Ecto neural progenitor cell (in vitro differentiated cells): Measurements from ENCODE around the gene PDK2.

Experiments
- DNase-seq: peaks from one replicate; pipeline ENCODE4 v3.0.0-alpha.2; 2018; ENCODE audit warnings: low spot score

The PDK2 gene

GRCh38 chr17:50094753-50095619, at the start of gene PDK2:
Gene PDK2, plus strand, starts transcription at chr17:50095351. Its CDS starts 85 bp downstream, at chr17:50095436.
- peak; percentile 99 for DNase-seq

GRCh38 chr17:50046179-50046578, 49.0 kb upstream of the PDK2 start:
- DNase-seq = no peak

DNA sequence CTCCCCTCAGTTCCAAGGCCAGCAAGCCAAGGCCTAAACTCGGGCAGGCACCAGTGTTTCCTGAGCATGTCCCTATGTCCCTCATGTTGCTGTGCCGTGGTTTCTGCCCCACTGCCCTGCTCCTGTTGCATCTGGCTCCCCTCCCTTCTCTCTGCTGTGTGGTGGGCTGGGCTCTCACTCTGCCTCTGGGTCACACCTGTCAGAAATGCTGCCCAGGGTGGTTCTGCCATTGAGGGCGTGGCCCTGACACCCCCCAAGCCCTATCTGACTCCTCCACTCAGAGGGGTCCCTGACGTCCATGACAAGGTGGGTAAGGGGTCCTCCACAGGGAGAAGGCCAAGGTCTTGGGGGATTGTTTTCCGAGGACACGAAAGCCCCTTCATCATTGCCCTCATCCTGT, 48.5 kb upstream of the PDK2 start:
- no peak for DNase-seq

DNA sequence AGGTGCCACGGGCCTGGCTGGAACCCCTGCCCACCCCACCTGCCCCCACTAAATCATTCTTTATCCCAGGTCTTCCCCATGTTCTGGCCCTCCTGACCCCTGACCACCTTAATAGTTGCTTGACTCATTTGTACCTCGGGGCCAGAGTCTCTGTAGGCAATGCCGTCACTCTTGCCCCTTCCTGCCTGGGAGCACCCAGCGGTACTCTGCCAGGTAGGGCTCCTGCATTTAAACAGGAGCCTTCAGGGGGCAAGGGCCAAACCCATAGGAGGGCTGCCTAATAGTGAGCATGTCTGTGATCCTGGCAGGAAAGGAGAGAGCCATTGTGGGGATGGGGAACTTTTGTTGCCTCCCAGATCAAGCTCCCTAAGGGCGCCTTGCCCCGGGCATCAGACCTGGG, 48.1 kb upstream of the PDK2 start:
- DNase-seq = no peak

DNA sequence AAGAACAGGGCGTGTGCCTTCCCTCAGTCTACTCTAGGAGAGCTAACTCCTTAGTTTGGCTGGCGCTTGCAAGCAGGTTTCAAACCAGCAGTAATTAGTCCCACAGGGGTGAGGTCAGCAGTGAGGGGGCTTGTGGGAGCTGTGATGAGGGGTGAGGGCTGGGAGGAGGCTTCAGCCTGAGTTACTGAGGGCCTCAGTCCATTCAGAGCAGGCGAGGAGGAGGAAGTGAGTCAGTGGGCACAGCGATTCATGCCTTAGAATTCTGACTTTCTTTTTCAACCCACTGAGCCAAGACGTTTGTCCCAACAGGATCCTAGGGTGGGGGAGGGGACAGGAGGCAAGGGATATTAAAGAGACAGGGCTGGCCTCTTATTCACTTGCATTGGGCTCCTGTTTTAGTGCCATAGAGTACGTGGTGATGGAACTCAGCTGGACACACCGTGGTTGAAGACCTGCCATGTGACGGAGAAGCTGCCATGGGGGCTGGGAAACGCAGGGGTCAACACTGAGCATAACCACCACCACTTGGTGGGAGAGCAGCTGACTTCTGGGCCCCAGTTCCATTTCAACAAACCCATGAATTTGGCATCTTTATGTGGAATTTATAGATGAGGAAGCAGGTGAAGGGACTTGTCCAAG, 47.5 kb upstream of the PDK2 start:
- DNase-seq = no peak

DNA sequence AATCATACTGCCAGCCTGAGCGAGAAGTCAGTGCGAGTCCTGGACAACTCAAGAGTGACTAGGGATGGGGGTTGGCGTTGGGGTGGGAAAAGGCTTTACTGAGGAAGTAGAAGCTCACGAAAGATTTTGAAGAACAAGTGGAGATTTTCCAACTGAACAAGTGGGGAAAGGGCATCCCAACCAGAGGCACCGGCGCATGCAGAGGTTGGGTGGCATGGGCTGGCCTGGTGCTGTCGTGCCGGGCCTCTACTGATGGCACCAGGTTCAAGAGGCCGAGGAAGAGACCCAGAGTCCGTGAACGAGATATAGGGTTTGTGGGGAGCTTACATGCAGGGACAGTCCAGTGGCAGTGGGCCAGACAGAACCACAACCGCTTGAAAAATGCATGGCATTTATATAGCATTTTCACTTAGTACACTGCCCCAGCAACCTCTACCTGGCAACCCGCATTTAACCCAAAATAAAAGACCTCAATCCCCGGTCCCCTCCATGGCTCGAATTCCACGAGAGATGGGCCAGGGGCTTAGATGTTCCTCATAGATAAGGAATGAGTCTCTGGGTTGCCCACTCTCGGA, 46.9 kb upstream of the PDK2 start:
- DNase-seq = no peak

DNA sequence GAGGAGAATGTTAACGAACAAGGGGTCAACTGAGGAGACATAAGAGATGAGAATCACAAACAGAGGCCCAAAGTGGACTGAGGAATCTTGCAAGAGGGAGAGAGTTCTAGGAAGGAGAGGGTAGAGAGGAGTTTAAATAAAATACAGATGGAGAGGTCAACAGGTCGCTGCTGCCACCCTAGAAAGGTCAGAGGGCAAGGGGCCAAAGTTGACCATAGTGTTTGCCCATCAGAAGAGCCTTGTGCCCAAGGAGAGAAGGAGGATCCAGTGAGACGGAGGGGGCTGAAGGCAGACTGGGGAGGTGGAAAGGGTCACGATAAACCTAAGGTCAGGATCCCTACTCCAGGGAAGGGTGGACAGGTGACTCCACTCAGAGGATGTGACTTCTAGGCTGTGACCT, 46.2 kb upstream of the PDK2 start:
- DNase-seq = no peak

DNA sequence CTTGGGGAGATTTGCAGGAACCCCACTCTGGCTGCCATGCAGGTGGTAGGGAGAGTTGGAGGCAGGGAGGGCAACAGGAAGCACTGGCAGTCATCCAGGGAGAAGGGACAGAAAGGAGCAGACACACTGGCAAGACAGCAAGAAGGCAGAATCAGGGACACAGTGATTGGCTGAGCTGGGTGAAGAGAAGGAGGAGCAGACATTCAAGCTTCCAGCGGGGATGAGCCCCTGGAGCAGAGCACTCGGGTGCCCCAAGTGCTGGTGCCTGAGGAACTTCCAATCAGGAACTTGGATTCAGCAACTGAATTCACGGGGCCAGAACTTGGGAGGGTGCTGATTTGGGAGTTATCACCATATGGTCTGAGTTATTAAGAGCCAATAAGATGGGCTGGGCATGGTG, 45.5 kb upstream of the PDK2 start:
- no peak for DNase-seq

- no peak for DNase-seq
Observed at GRCh38 chr17:50050431-50051032, 44.6 kb upstream of the PDK2 start.

GRCh38 chr17:50051082-50051576, 44.0 kb upstream of the PDK2 start:
- DNase-seq = no peak

- DNase-seq = no peak
Observed at GRCh38 chr17:50051606-50052005, 43.5 kb upstream of the PDK2 start.

DNA sequence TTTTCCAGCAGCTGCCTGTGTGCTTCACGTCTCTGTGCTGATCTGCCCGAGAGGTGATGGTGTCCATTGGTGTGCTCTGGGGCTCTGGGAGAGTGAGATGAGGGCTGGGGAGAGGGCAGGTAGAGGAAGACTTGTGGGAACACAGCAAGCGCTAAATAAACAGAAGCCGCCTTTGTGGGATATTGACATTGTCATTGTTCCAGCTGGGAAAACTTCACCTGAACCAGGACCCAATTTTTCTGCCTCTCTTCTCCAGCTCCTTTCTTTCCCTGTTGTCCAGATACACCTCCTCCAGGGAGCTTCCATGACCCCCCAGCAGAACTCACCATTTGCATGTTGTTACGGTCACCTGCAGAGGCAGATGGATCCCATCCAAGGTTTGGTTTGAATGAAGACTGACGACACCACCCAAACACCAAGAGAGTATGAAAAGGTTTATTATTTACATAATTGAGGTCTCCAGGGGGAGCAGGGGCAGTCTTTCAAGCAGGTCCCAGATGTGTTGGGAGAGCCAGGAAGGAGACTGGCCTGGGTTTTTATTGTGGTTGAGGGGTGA, 42.8 kb upstream of the PDK2 start:
- no peak for DNase-seq

- DNase-seq = no peak
Observed at GRCh38 chr17:50052822-50053653, 42.1 kb upstream of the PDK2 start.

GRCh38 chr17:50053654-50053960, 41.5 kb upstream of the PDK2 start:
- no peak for DNase-seq

- DNase-seq = no peak
Observed at GRCh38 chr17:50055055-50055425, 40.1 kb upstream of the PDK2 start.

DNA sequence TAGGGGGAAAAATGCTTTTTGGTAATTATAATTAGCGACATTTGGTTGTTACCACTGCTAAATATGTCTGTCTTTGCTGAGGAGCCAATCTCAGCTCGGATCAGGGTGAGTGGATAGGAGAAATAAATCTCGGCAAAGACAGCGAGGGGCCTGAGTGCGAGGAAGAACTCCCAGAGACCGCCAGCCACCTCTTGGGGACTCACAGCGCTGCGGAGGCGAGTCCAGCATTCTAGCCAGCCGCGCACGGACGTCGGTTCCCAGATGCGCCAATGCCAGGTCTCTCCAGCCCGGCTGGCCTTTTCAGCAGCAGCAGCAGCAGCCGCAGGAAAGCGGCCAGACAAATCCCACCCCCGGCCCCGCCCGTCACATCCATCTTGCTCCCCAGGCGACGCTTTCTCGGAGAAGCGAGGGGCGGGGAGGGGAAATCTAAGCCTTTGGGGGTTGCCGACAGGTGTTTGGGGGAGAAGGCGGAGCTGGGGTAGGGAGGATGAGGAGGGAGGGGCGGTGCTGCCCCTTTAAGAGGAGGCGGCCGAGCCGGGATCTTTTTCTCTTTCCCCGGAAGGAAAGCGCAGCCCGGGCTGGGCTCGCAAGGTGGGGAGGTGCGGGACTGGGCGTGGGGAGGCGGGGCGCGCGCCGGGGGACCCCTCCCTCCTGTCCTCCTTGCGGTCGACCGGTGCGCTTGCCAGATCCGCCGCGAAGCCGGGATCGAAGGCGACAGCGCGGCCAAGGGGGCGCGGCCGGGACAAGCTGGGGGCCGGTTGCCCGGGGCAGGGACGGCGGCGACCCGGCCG, 39.5 kb upstream of the PDK2 start, which contains the start of gene ITGA3:
Gene ITGA3, plus strand, starts transcription at position 685 of the 791 bp plus-strand sequence. CDS start 330 bp downstream, outside the sequence.
- DNase-seq = peak; percentile 92

DNA sequence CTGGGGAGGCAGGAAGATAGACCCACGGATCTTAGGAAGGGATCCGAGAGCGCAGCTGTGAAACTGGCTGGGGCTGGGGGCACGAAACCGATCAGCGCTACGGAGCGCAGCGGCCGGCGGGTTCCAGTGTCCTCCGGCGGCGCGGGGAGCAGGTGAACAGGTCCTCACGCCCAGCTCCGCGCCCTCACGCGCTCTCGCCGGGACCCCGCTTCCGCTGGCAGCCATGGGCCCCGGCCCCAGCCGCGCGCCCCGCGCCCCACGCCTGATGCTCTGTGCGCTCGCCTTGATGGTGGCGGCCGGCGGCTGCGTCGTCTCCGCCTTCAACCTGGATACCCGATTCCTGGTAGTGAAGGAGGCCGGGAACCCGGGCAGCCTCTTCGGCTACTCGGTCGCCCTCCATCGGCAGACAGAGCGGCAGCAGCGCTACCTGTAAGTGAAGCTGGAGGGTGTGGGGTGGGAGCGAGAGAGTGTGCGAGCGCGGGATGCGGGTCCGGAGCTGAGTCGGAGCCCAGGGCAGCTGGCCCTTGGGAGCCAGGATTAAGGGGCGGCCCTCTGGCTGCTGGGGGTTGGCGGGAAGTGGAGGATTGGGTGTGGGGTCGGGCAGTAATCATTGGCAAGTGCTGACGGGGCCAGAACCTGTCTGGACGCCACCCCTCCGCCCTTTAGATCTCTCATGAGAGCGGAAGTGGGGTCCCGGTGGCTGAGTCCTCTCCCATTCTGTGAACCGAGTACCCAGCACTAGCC, 38.8 kb upstream of the PDK2 start:
- no peak for DNase-seq

GRCh38 chr17:50056961-50057330, 38.2 kb upstream of the PDK2 start:
- DNase-seq = no peak

DNA sequence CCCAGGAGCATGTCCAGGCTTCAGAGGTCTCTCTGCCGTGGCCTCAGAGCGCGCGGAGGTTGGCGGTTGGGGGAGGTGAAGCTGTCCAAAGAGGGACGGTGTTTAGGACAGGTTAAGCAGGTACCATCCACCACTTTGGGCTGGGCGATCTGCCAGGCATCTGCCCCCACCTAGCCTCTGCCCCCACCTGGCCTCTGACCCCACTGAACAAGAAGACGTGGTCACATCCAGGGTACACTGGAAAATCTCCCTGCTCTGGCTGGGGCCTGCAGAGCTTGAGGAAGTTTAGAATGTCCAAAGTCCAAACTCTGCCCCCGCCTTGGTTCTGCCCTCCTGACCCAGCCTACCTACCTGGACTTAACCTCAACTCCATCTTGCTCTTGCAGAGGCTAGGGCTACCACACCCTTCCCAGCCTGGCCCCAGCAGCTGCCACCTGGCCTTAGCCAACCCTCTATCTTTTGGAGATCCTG, 37.6 kb upstream of the PDK2 start:
- no peak for DNase-seq
